Anterior cingulate cortex (tissue), 58 donors: Measurements from ENCODE around the gene CAMKMT.
A peak's percentile ranks its signal among the peaks of the same experiment; 100 is the strongest.

Experiments used
- DNase-seq, 58 donors: peaks; one replicate each; lab custom pipeline; 2025; lab: John Stamatoyannopoulos, UW

The CAMKMT gene

GRCh38 chr2:44361330-44362206 lies at the start of gene CAMKMT, which contains the start of gene PREPL:
Gene CAMKMT (plus strand): TSS chr2:44361947.
Gene PREPL (minus strand): TSS chr2:44361494. CDS start chr2:44346342, 15,152 bp downstream.
- peak; percentile 82 to 98 (median 96) for DNase-seq

GRCh38 chr2:44314362-44314761 lies 47.4 kb upstream of the CAMKMT start:
- DNase-seq = no peak

- DNase-seq = no peak
Observed at GRCh38 chr2:44315945-44316344, 45.8 kb upstream of the CAMKMT start.

DNA sequence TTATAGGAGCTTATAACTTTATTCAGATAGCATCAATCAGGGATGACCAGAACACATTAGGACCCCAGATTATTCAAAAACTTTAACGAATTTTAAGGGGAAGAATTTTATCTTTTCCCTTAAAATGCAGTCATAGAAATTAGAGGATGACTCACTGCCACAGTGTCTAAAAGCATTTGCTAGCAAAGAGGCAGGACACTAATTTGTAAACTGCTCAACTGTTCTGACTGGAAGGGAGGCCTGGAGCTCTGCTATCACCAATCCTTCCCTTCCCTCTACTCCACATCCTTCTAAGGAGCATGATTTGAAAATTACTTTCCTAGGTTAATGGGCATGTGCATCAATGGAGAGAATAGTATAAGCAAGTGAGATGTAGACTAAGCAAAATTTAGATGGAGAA lies 40.9 kb upstream of the CAMKMT start:
- no peak for DNase-seq

- DNase-seq = no peak
Observed at GRCh38 chr2:44321360-44321759, 40.4 kb upstream of the CAMKMT start.

- DNase-seq = no peak
Observed at GRCh38 chr2:44324971-44325426, 36.7 kb upstream of the CAMKMT start.

GRCh38 chr2:44325897-44326296 lies 35.9 kb upstream of the CAMKMT start:
- no peak for DNase-seq

- no peak for DNase-seq
Observed at GRCh38 chr2:44326548-44327264, 35.0 kb upstream of the CAMKMT start.

DNA sequence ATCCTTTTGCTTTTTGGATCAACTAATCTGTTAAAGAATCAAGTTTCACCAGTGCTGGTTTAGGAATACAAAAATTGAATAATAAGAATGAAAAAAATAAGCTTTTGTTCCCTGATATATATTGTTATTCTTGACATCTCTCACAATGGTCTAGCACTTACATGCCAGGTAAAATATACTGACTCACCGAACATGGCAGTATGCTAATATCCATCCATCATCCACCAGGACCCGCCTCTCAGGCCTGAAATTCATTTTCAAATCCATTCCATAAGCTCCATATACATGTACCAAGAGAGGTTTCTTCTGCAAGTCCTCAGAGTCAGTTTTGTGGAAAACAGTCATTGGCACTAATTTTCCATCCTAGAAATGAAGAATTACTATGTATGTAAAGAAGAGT lies 33.0 kb upstream of the CAMKMT start:
- DNase-seq = no peak

- no peak for DNase-seq
Observed at GRCh38 chr2:44329343-44329742, 32.4 kb upstream of the CAMKMT start.

- DNase-seq = no peak
Observed at GRCh38 chr2:44330801-44331200, 30.9 kb upstream of the CAMKMT start.

DNA sequence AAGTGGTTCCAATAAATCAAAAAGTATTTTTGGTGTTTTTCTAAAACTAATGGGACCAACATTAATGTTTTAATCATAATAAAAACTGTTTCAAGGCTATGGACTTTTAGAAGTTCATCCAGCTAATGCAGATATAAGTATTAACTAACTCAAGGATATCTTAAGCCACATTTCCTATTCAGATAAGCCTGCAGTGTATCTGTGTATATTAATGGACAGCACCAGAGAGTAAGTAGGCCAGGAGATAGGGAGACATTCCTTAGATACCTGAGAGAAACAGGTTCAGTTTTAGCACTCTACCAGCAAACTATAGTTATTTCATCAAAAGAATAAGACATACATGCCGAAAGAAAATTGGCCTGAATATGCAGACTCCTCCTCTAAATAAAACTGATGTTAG lies 27.8 kb upstream of the CAMKMT start:
- DNase-seq = no peak

GRCh38 chr2:44335806-44336538 lies 25.8 kb upstream of the CAMKMT start:
- no peak for DNase-seq

- DNase-seq = peak in 2 of 58 donors; percentile 2 to 5
Observed at GRCh38 chr2:44342854-44343253, 18.9 kb upstream of the CAMKMT start.

- no peak for DNase-seq
Observed at GRCh38 chr2:44347526-44347925, 14.2 kb upstream of the CAMKMT start.

- no peak for DNase-seq
Observed at GRCh38 chr2:44348400-44348799, 13.3 kb upstream of the CAMKMT start.

GRCh38 chr2:44349506-44349905 lies 12.2 kb upstream of the CAMKMT start:
- no peak for DNase-seq

GRCh38 chr2:44351088-44351487 lies 10.7 kb upstream of the CAMKMT start:
- no peak for DNase-seq

GRCh38 chr2:44351676-44352075 lies 10.1 kb upstream of the CAMKMT start:
- no peak for DNase-seq

DNA sequence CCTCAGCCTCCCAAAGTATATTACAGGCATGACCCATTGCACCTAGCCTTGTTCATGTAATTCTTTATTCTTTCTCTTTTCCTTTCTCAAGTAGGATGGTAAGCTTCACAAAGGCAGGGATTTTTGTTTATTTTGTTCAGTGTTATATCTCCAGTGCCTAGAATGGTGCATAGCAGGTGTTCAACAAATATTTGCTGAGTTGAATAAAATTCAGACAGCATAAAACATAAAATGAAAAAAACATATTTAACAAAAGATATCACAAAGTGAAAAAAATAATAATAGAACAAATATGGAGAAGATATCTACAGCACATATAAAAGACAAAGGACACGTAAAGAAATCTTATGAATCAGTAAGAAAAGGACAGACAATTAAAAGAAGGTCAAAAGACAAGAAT lies 9.2 kb upstream of the CAMKMT start:
- DNase-seq = no peak

- no peak for DNase-seq
Observed at GRCh38 chr2:44354761-44355160, 7.0 kb upstream of the CAMKMT start.
